Breast epithelium (tissue), 4 donors: ENCODE data around the gene BOD1L1. TPM values are rescaled to one million over a fixed set of nuclear protein-coding genes. Genes with fewer than 3 reads are reported as not detected.

Experiments used
- DNase-seq, 2 donors: peaks; one replicate each; pipeline ENCODE4 v3.0.0-alpha.2; 2019; ENCODE audit warnings: low spot score in 2 of 2
- H3K27ac ChIP-seq, 2 donors: fragments of 200-600 bp; sonication (generic) in 1 of 2; one replicate each; pipeline ENCODE4 v1.5.1; 2016 to 2019; ENCODE audit warnings: mild to moderate bottlenecking in 1 of 2
- H3K27me3 ChIP-seq, 2 donors: fragments of 200-600 bp; sonication (generic) in 1 of 2; one replicate each; pipeline versions ENCODE4 v1.5.1 to v1.6.0; 2017 to 2019; ENCODE audit warnings: control low read depth in 1 of 2, mild to moderate bottlenecking in 1 of 2
- H3K36me3 ChIP-seq: fragments of 200-600 bp; one replicate; pipeline ENCODE4 v1.5.1; 2019
- H3K4me1 ChIP-seq, 2 donors: fragments of 200-600 bp; sonication (generic); one replicate each; pipeline ENCODE4 v1.5.1; 2016 to 2019; ENCODE audit warnings: control low read depth in 1 of 2
- H3K4me3 ChIP-seq, 3 donors: fragments of 200-600 bp; sonication (generic); 1 replicate in 2 of 3; 2 replicates in 1 of 3; pipeline ENCODE4 v1.5.1; 2016 to 2019; ENCODE audit warnings: mild to moderate bottlenecking in 3 of 3, moderate library complexity in 2 of 3
- H3K9me3 ChIP-seq, 2 donors: fragments of 200-600 bp; sonication (generic) in 1 of 2; one replicate each; pipeline ENCODE4 v1.5.1; 2016 to 2019; ENCODE audit warnings: control low read depth in 1 of 2
- POLR2A ChIP-seq: fragments of 450-650 bp; IDR thresholded peaks from one replicate; pipeline ENCODE4 v1.6.1; 2016; ENCODE audit warnings: antibody characterized with exemption, mild to moderate bottlenecking, moderate library complexity
- POLR2AphosphoS5 ChIP-seq, 3 donors: sonication (generic); formaldehyde crosslinking; IDR thresholded peaks; one replicate each; pipeline ENCODE4 v1.6.1; 2017; ENCODE audit warnings: antibody characterized with exemption in 3 of 3
- intact Hi-C: fragments of 100-400 bp; cut with DNase I; formaldehyde crosslinking; loops from one replicate; pipeline ENCODE4 v1.15.1; 2023; ENCODE audit warnings: low total_unique reads
- total RNA-seq, 3 donors: library from RNA; depleted of rRNA; stranded (reverse); fragments of >200 nt; gene quantifications; one replicate each; pipeline ENCODE4 v1.1.0, GENCODE V29; 2016
- TF ChIP-seq, protein P1 (sequence below), 3 donors: fragments of 450-650 bp; IDR thresholded peaks; one replicate each; pipeline ENCODE4 v1.5.1; 2016 to 2017; ENCODE audit warnings: antibody characterized with exemption in 3 of 3, mild to moderate bottlenecking in 3 of 3, moderate library complexity in 3 of 3

Gene BOD1L1
- total RNA-seq, 3 donors from 2014 or later: 49.0 to 68.3 (median 56.0) TPM

GRCh38 chr4:13640149-13640940, 12.8 kb upstream of the BOD1L1 start:
- H3K9me3 ChIP-seq: no peaks in the 10 kb centered on the region
- H3K4me1 ChIP-seq: no peaks in the 10 kb centered on the region
- H3K27me3 ChIP-seq: peaks cover 0 to 4% of the 10 kb centered on the region in 2 donors
- TF ChIP-seq POLR2AphosphoS5 (IDR thresholded peaks at IDR 0.05) (no peak), POLR2A (no peak)
- TF ChIP-seq, protein P1, sequence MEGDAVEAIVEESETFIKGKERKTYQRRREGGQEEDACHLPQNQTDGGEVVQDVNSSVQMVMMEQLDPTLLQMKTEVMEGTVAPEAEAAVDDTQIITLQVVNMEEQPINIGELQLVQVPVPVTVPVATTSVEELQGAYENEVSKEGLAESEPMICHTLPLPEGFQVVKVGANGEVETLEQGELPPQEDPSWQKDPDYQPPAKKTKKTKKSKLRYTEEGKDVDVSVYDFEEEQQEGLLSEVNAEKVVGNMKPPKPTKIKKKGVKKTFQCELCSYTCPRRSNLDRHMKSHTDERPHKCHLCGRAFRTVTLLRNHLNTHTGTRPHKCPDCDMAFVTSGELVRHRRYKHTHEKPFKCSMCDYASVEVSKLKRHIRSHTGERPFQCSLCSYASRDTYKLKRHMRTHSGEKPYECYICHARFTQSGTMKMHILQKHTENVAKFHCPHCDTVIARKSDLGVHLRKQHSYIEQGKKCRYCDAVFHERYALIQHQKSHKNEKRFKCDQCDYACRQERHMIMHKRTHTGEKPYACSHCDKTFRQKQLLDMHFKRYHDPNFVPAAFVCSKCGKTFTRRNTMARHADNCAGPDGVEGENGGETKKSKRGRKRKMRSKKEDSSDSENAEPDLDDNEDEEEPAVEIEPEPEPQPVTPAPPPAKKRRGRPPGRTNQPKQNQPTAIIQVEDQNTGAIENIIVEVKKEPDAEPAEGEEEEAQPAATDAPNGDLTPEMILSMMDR (IDR thresholded peaks at IDR 0.05): no peak
- no peak for DNase-seq
- H3K27ac ChIP-seq: no peak overlapping the region
- intact Hi-C loops: no loop called here
- no peaks in the 10 kb centered on the region for H3K36me3 ChIP-seq
- H3K4me3 ChIP-seq: no peak overlapping the region

DNA sequence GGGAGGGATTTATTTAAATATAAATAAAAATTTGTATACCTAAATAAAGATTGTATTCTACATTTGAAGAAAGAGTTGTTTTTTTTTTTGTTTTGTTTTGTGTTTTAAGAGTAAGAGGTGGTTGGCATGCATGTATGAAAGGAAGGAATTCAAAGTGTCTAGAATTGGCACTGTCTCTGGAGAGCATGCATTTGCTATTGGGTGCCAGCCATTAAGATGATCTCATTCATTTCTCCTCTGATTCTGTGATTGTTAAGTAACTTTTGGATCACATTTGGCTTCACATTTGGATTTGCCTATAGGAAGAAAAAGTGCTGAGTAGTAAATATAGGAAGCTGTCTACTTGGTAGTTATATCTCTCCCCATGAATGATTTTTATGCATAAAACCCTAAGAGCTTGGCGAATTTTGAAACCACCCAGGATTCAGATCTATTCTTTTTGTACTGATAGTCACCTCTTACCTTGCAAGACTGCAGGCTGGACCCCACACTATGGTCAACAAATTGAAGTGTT, 7.8 kb upstream of the BOD1L1 start:
- no peaks in the 10 kb centered on the region for H3K9me3 ChIP-seq
- H3K4me1 ChIP-seq: no peaks in the 10 kb centered on the region
- intact Hi-C loops: no loop called here
- no peaks in the 10 kb centered on the region for H3K36me3 ChIP-seq
- no peak overlapping the region for H3K4me3 ChIP-seq
- H3K27ac ChIP-seq: no peak overlapping the region
- H3K27me3 ChIP-seq: peaks cover 0 to 4% of the 10 kb centered on the region in 2 donors
- no peak for TF ChIP-seq POLR2A
- TF ChIP-seq POLR2AphosphoS5 (IDR thresholded peaks at IDR 0.05): no peak
- TF ChIP-seq, protein P1 (IDR thresholded peaks at IDR 0.05): no peak
- no peak for DNase-seq

DNA sequence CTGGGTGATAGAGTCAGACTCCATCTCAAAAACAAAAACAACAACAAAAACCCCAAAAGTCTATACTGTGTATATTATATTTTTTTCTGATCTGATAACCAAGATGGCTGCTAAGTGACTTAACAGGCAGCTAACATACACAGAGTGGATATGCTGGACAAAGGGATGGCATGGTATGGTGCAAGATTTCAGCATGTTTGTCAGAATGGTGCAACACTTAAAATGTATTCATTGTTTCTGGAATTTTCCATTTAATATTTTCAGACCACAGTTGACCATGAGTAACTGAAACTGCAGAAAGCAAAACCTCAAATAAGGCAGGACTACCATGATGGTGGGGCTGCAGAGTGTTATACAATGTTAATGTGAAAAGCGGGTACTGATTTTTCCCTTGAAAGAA, 6.1 kb upstream of the BOD1L1 start:
- Histone ChIP-seq H3K4me1 (no peaks in the 10 kb centered on the region), H3K27ac (no peak overlapping the region), H3K27me3 (no peaks in the 10 kb centered on the region), H3K4me3 (no peak overlapping the region), H3K9me3 (no peaks in the 10 kb centered on the region), H3K36me3 (no peaks in the 10 kb centered on the region)
- DNase-seq: no peak
- TF ChIP-seq POLR2A (no peak), POLR2AphosphoS5 (IDR thresholded peaks at IDR 0.05) (no peak)
- TF ChIP-seq, protein P1 (IDR thresholded peaks at IDR 0.05): no peak
- intact Hi-C loops: no loop called here

DNA sequence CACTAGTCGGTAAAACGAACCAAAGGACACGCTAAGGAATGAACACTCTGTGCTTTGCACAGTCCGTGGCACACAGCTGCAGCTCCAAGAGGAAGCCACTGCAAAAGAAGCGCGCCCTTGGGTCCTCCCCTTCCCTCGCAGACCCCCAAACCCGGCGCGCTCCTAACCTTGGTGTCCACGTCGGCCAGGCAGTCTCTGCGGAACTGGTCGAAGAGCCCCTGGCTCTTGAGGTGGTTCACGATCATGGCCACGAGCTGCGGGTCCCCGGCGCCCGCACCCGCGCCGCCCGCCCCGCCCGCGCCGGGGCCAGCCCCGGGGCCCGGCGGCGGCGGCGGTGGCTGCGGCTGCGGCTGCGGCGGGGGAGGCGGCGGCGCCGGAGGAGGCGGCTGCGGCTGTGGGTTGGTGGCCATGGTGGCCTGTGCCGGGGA, 333 bp downstream of the BOD1L1 start:
- no peaks in the 10 kb centered on the region for H3K9me3 ChIP-seq
- TF ChIP-seq POLR2A (no peak), POLR2AphosphoS5 (IDR thresholded peaks at IDR 0.05) (no peak)
- TF ChIP-seq, protein P1 (IDR thresholded peaks at IDR 0.05): no peak
- no peak for DNase-seq
- peak overlapping the region; percentile 82 to 92 (median 90) for H3K4me3 ChIP-seq
- intact Hi-C loops: no loop called here
- H3K27me3 ChIP-seq: no peaks in the 10 kb centered on the region
- peaks cover 3 to 8% of the 10 kb centered on the region in 2 donors for H3K4me1 ChIP-seq
- H3K27ac ChIP-seq: peak overlapping the region; percentile 96
- H3K36me3 ChIP-seq: no peaks in the 10 kb centered on the region

- Histone ChIP-seq H3K4me1 (peaks cover 3 to 8% of the 10 kb centered on the region in 2 donors), H3K9me3 (no peaks in the 10 kb centered on the region), H3K4me3 (peak overlapping the region; percentile 82 to 92 (median 90)), H3K36me3 (no peaks in the 10 kb centered on the region), H3K27me3 (no peaks in the 10 kb centered on the region), H3K27ac (peak overlapping the region; percentile 62 to 96)
- intact Hi-C loops: no loop called here
- TF ChIP-seq, protein P1 (IDR thresholded peaks at IDR 0.05): no peak
- TF ChIP-seq POLR2A (no peak), POLR2AphosphoS5 (IDR thresholded peaks at IDR 0.05) (no peak)
- no peak for DNase-seq
These were observed 890 bp downstream of the BOD1L1 start for GRCh38 chr4:13626492-13627177.
